Thyroid gland (tissue), 4 donors: Measurements from ENCODE around the gene CTDNEP1. TPM values are rescaled to one million over a fixed set of nuclear protein-coding genes. Genes with fewer than 3 reads are reported as not detected.

Experiments
- DNase-seq, 2 donors: peaks; one replicate each; pipeline ENCODE4 v3.0.0-alpha.2; 2019
- H3K27ac ChIP-seq, 3 donors: fragments of 200-600 bp; sonication (generic); 1 replicate in 2 of 3; 2 replicates in 1 of 3; pipeline ENCODE4 v1.5.1; 2016 to 2019; ENCODE audit warnings: mild to moderate bottlenecking in 1 of 3, moderate library complexity in 1 of 3
- H3K27me3 ChIP-seq: fragments of 200-600 bp; sonication (generic); one replicate; pipeline ENCODE4 v1.5.1; 2019
- H3K36me3 ChIP-seq, 2 donors: fragments of 200-600 bp; sonication (generic); one replicate each; pipeline ENCODE4 v1.5.1; 2016 to 2019
- H3K4me1 ChIP-seq, 2 donors: fragments of 200-600 bp; sonication (generic); one replicate each; pipeline ENCODE4 v1.5.1; 2017 to 2019
- H3K4me3 ChIP-seq, 3 donors: fragments of 200-600 bp; sonication (generic); replicated peaks in 1 of 3; 1 replicate in 2 of 3; 2 replicates in 1 of 3; pipeline ENCODE4 v1.5.1; 2016; ENCODE audit warnings: mild to moderate bottlenecking in 1 of 3
- H3K9me3 ChIP-seq: fragments of 200-600 bp; sonication (generic); one replicate; pipeline ENCODE4 v1.5.1; 2017
- CTCF ChIP-seq, 6 experiments: fragments of 200-600 bp in 3 of 6; fragments of 450-650 bp in 3 of 6; sonication (generic) in 3 of 6; IDR thresholded peaks; one replicate each; pipeline ENCODE4 v1.5.1; 2016 to 2019; ENCODE audit warnings: antibody characterized with exemption in 6 of 6, mild to moderate bottlenecking in 2 of 6, inconsistent platforms in 1 of 6, moderate library complexity in 1 of 6
- POLR2A ChIP-seq, 2 donors: fragments of 450-650 bp; IDR thresholded peaks; one replicate each; pipeline ENCODE4 v1.6.1; 2017; ENCODE audit warnings: antibody characterized with exemption in 2 of 2, mild to moderate bottlenecking in 2 of 2, moderate library complexity in 1 of 2
- WGBS, 2 donors: methylation state at CpG; one replicate each; pipeline ENCODE4 v1.1.5; 2017; 5-methylcytosine and 5-hydroxymethylcytosine counted together
- intact Hi-C: fragments of 100-400 bp; cut with DNase I; formaldehyde crosslinking; loops from one replicate; pipeline ENCODE4 v1.15.1; 2023
- total RNA-seq, 4 donors: library from RNA; depleted of rRNA; stranded (reverse); fragments of >200 nt; gene quantifications; one replicate each; pipeline ENCODE4 v1.2.3, GENCODE V29; 2016

The CTDNEP1 gene
- total RNA-seq, 4 donors from 2014 or later: 35.1 to 70.4 (median 48.4) TPM

GRCh38 chr17:7235693-7236665, 15.6 kb downstream of the CTDNEP1 start:
- H3K27me3 ChIP-seq: no peaks in the 10 kb centered on the region
- no peak overlapping the region for H3K4me3 ChIP-seq
- no peak for DNase-seq
- intact Hi-C loops: no loop called here
- H3K36me3 ChIP-seq: peaks cover 7 to 17% of the 10 kb centered on the region in 2 donors
- H3K9me3 ChIP-seq: no peaks in the 10 kb centered on the region
- no peak overlapping the region for H3K27ac ChIP-seq
- TF ChIP-seq CTCF (IDR thresholded peaks at IDR 0.05) (no peak), POLR2A (IDR thresholded peaks at IDR 0.05) (no peak)
- H3K4me1 ChIP-seq: peaks cover 32 to 48% of the 10 kb centered on the region in 2 donors
- WGBS, 2 donors: 82 to 88% methylated on average over 22 of the region's 22 CpGs

GRCh38 chr17:7234083-7234951, 17.2 kb downstream of the CTDNEP1 start, which contains the start of gene DVL2:
TSS of gene DVL2 (minus strand) at chr17:7234517. CDS start at chr17:7234262, 255 bp downstream.
- TF ChIP-seq CTCF (IDR thresholded peaks at IDR 0.05): peak in 2 of 6 experiments; percentile 17 to 45
- peak; percentile 64 to 86 for TF ChIP-seq POLR2A (IDR thresholded peaks at IDR 0.05)
- H3K9me3 ChIP-seq: no peaks in the 10 kb centered on the region
- intact Hi-C loops: no loop called here
- H3K27ac ChIP-seq: peak within 1 kb of the TSS; percentile 63 to 87 (median 86)
- H3K27me3 ChIP-seq: no peaks in the 10 kb centered on the region
- 0% methylated on average over 36 to 38 of the region's 72 CpGs for WGBS, 2 donors
- peaks cover 15 to 18% of the 10 kb centered on the region in 2 donors for H3K36me3 ChIP-seq
- peaks cover 21 to 36% of the 10 kb centered on the region in 2 donors for H3K4me1 ChIP-seq
- H3K4me3 ChIP-seq: peak within 1 kb of the TSS; percentile 87 to 98 (median 95)
- DNase-seq: peak; percentile 96 to 97

GRCh38 chr17:7233701-7234082, 17.8 kb downstream of the CTDNEP1 start:
- WGBS, 2 donors: 3 to 4% methylated on average over 8 to 9 of the region's 9 CpGs
- no peaks in the 10 kb centered on the region for H3K27me3 ChIP-seq
- peaks cover 21 to 24% of the 10 kb centered on the region in 2 donors for H3K36me3 ChIP-seq
- H3K9me3 ChIP-seq: no peaks in the 10 kb centered on the region
- H3K4me3 ChIP-seq: peak overlapping the region; percentile 87 to 98 (median 95)
- TF ChIP-seq POLR2A (IDR thresholded peaks at IDR 0.05) (no peak), CTCF (IDR thresholded peaks at IDR 0.05) (no peak)
- peaks cover 21 to 36% of the 10 kb centered on the region in 2 donors for H3K4me1 ChIP-seq
- DNase-seq: no peak
- H3K27ac ChIP-seq: peak overlapping the region; percentile 63 to 87 (median 86)
- intact Hi-C loops: no loop called here

GRCh38 chr17:7232114-7232513, 19.4 kb downstream of the CTDNEP1 start:
- WGBS, 2 donors: 84 to 87% methylated on average over 5 of the region's 5 CpGs
- Histone ChIP-seq H3K27me3 (no peaks in the 10 kb centered on the region), H3K9me3 (no peaks in the 10 kb centered on the region), H3K4me1 (peaks cover 21 to 32% of the 10 kb centered on the region in 2 donors), H3K36me3 (peaks cover 28 to 33% of the 10 kb centered on the region in 2 donors), H3K4me3 (no peak overlapping the region), H3K27ac (no peak overlapping the region)
- intact Hi-C loops: no loop called here
- DNase-seq: no peak
- TF ChIP-seq POLR2A (IDR thresholded peaks at IDR 0.05) (no peak), CTCF (IDR thresholded peaks at IDR 0.05) (no peak)
